GM12878 (cell line): ENCODE results near the gene TRAF2. TPM values are rescaled to one million over a fixed set of nuclear protein-coding genes. Genes with fewer than 3 reads are reported as not detected.
A peak's percentile ranks its signal among the peaks of the same experiment; 100 is the strongest.

ENCODE experiments used
- BMI1 ChIP-seq: fragments of 450-650 bp; IDR thresholded peaks from 2 replicates; pipeline ENCODE4 v1.6.1; 2016; ENCODE audit warnings: mild to moderate bottlenecking, moderate library complexity, borderline replicate concordance
- ETV6 ChIP-seq, 2 experiments: fragments of 450-650 bp in 1 of 2; IDR thresholded peaks in 1 of 2; conservative IDR thresholded peaks in 1 of 2; 2 replicates each; pipeline ENCODE4 v1.6.1; 2014; ENCODE audit warnings: antibody characterized with exemption in 1 of 2, borderline replicate concordance in 1 of 2, low read depth in 1 of 2, mild to moderate bottlenecking in 1 of 2, moderate library complexity in 1 of 2
- IRF5 ChIP-seq: fragments of 450-650 bp; IDR thresholded peaks from 2 replicates; pipeline ENCODE4 v1.6.1; 2017; ENCODE audit warnings: borderline replicate concordance
- JUNB ChIP-seq: IDR thresholded peaks from 2 replicates; pipeline ENCODE4 v1.6.1; 2016; ENCODE audit warnings: antibody characterized with exemption, mild to moderate bottlenecking
- KLF5 ChIP-seq: fragments of 450-650 bp; IDR thresholded peaks from 2 replicates; pipeline ENCODE4 v1.6.1; 2014; ENCODE audit warnings: mild to moderate bottlenecking; ENCODE audit not compliant: partially characterized antibody
- PML ChIP-seq: IDR thresholded peaks from 2 replicates; pipeline ENCODE4 v1.6.1; 2012; ENCODE audit warnings: low read length, inconsistent platforms
- POLR2A ChIP-seq: IDR thresholded peaks from 2 replicates; pipeline ENCODE4 v1.6.1; 2011; ENCODE audit warnings: low read depth, mild to moderate bottlenecking, low read length
- PRDM15 ChIP-seq: fragments of 450-650 bp; formaldehyde crosslinking; IDR thresholded peaks from 2 replicates; pipeline ENCODE4 v1.4.0; 2020; ENCODE audit warnings: mild to moderate bottlenecking, moderate library complexity
- RBBP5 ChIP-seq: fragments of 200-600 bp; sonication (generic); conservative IDR thresholded peaks from 2 replicates; pipeline ENCODE4 v1.6.1; 2016
- RCOR1 ChIP-seq: conservative IDR thresholded peaks from 2 replicates; pipeline ENCODE4 v1.6.1; 2012; ENCODE audit warnings: low read depth, low read length, improper control_type of control experiment
- RUNX3 ChIP-seq: IDR thresholded peaks from 2 replicates; pipeline ENCODE4 v1.6.1; 2012; ENCODE audit warnings: low read length, inconsistent platforms
- SREBF1 ChIP-seq: IDR thresholded peaks from 2 replicates; pipeline ENCODE4 v1.6.1; 2012; ENCODE audit warnings: mild to moderate bottlenecking, low read length
- TARDBP ChIP-seq: IDR thresholded peaks from 2 replicates; pipeline ENCODE4 v1.6.1; 2016; ENCODE audit warnings: borderline replicate concordance
- YY1 ChIP-seq: IDR thresholded peaks from 2 replicates; pipeline ENCODE4 v1.6.1; 2011; ENCODE audit warnings: low read depth, mild to moderate bottlenecking, low read length
- polyA plus RNA-seq, 11 experiments: library from polyadenylated mRNA; depleted of rRNA in 4 of 11; unstranded in 6 of 11; stranded (reverse) in 5 of 11; fragments of >200 nt; fragmentation: Nextera tagmentation in 4 of 11; fragmentation: Illumina TruSeq in 1 of 11; extraction: Ambion mirVana in 4 of 11; extraction: Trizol in 1 of 11; gene quantifications; 1 replicate in 1 of 11; 2 replicates in 10 of 11; pipeline versions ENCODE4 v1.2.1 to v1.2.3, GENCODE V29; 2011 to 2016; ENCODE audit warnings: inconsistent platforms in 2 of 11, missing spikeins in 2 of 11, low read depth in 1 of 11
- total RNA-seq, 4 experiments: library from RNA; depleted of rRNA in 3 of 4; stranded (reverse); fragments of >200 nt in 3 of 4; fragmentation: Illumina TruSeq in 1 of 4; extraction: Trizol in 1 of 4; gene quantifications; 2 replicates each; pipeline versions ENCODE4 v1.2.1 to v1.2.3, GENCODE V29; 2013 to 2021
- TF ChIP-seq, protein P1 (sequence below): fragments of 150-350 bp; IDR thresholded peaks from 2 replicates; pipeline ENCODE4 v1.6.1; 2014; ENCODE audit warnings: mild to moderate bottlenecking, low read depth, low read length
- TF ChIP-seq, protein P2 (sequence below): fragments of 450-650 bp; IDR thresholded peaks from 2 replicates; pipeline ENCODE4 v1.6.1; 2017; ENCODE audit warnings: mild to moderate bottlenecking
- TF ChIP-seq, protein P3 (sequence below): fragments of 450-650 bp; IDR thresholded peaks from 2 replicates; pipeline ENCODE4 v1.6.1; 2017; ENCODE audit warnings: mild to moderate bottlenecking, moderate library complexity

TRAF2 gene
- total and polyA plus RNA-seq, 10 of the 15 experiments (the other 5 are each of a cell fraction or from before 2014, with no cell fraction given): 0.34 to 39.5 (median 18.7) TPM

DNA sequence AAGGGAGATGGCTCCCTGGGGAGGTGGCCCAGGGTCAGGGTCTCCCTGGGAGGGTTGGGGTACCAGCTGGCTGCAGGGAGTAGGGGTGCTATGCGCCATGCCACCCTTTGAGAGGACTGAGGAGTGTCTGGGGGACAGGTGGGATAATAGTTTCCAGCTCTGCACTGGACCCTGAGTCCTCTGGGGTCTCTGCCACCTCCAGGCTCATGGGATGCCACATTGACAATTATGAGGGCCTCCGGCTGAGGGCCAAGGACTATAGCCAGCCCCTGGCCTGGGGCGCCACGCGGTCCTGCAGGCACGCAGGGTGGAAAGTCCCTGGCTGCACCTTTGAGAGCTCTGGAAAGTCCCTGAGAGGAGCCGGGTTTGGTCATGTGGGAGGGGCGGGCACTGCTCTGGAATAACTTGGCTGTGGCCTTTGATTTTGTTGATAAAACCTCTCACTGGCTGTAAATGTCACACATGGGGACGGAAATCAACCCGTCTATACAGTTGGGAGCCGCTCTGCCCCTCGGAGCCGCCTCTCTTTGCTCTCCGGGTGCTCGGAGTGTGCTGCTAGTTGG, 16.0 kb downstream of the TRAF2 start (continued):
- TF ChIP-seq, protein P1, sequence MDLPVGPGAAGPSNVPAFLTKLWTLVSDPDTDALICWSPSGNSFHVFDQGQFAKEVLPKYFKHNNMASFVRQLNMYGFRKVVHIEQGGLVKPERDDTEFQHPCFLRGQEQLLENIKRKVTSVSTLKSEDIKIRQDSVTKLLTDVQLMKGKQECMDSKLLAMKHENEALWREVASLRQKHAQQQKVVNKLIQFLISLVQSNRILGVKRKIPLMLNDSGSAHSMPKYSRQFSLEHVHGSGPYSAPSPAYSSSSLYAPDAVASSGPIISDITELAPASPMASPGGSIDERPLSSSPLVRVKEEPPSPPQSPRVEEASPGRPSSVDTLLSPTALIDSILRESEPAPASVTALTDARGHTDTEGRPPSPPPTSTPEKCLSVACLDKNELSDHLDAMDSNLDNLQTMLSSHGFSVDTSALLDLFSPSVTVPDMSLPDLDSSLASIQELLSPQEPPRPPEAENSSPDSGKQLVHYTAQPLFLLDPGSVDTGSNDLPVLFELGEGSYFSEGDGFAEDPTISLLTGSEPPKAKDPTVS: no peak
- TF ChIP-seq TARDBP (no peak), ETV6 (conservative IDR thresholded peaks at IDR 0.05 in 1 of 2, IDR thresholded peaks at IDR 0.05 in 1 of 2; ENCODE audit: borderline replicate concordance in 1 of 2, low read depth in 1 of 2) (no peak), RBBP5 (no peak), SREBF1 (no peak), RCOR1 (no peak; the same call in 1 of the 2 replicates), PRDM15 (CRISPR knock-in tag) (no peak), BMI1 (no peak), YY1 (no peak), IRF5 (no peak), JUNB (no peak), PML (peak; percentile 49; the same call in 1 of the 2 replicates), KLF5 (peak; percentile 53), RUNX3 (peak; percentile 22), POLR2A (peak; percentile 52)
- TF ChIP-seq, protein P2, sequence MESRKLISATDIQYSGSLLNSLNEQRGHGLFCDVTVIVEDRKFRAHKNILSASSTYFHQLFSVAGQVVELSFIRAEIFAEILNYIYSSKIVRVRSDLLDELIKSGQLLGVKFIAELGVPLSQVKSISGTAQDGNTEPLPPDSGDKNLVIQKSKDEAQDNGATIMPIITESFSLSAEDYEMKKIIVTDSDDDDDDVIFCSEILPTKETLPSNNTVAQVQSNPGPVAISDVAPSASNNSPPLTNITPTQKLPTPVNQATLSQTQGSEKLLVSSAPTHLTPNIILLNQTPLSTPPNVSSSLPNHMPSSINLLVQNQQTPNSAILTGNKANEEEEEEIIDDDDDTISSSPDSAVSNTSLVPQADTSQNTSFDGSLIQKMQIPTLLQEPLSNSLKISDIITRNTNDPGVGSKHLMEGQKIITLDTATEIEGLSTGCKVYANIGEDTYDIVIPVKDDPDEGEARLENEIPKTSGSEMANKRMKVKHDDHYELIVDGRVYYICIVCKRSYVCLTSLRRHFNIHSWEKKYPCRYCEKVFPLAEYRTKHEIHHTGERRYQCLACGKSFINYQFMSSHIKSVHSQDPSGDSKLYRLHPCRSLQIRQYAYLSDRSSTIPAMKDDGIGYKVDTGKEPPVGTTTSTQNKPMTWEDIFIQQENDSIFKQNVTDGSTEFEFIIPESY: no peak
- TF ChIP-seq, protein P3, sequence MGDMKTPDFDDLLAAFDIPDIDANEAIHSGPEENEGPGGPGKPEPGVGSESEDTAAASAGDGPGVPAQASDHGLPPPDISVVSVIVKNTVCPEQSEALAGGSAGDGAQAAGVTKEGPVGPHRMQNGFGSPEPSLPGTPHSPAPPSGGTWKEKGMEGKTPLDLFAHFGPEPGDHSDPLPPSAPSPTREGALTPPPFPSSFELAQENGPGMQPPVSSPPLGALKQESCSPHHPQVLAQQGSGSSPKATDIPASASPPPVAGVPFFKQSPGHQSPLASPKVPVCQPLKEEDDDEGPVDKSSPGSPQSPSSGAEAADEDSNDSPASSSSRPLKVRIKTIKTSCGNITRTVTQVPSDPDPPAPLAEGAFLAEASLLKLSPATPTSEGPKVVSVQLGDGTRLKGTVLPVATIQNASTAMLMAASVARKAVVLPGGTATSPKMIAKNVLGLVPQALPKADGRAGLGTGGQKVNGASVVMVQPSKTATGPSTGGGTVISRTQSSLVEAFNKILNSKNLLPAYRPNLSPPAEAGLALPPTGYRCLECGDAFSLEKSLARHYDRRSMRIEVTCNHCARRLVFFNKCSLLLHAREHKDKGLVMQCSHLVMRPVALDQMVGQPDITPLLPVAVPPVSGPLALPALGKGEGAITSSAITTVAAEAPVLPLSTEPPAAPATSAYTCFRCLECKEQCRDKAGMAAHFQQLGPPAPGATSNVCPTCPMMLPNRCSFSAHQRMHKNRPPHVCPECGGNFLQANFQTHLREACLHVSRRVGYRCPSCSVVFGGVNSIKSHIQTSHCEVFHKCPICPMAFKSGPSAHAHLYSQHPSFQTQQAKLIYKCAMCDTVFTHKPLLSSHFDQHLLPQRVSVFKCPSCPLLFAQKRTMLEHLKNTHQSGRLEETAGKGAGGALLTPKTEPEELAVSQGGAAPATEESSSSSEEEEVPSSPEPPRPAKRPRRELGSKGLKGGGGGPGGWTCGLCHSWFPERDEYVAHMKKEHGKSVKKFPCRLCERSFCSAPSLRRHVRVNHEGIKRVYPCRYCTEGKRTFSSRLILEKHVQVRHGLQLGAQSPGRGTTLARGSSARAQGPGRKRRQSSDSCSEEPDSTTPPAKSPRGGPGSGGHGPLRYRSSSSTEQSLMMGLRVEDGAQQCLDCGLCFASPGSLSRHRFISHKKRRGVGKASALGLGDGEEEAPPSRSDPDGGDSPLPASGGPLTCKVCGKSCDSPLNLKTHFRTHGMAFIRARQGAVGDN: peak; percentile 96
